ENCODE results near the gene PGM2L1. TPM values are rescaled to one million over a fixed set of nuclear protein-coding genes. Genes with fewer than 3 reads are reported as not detected.

The PGM2L1 gene
- polyA plus RNA-seq, 10 donors, result 3.0 to 6.7 (median 5.4) TPM

DNA sequence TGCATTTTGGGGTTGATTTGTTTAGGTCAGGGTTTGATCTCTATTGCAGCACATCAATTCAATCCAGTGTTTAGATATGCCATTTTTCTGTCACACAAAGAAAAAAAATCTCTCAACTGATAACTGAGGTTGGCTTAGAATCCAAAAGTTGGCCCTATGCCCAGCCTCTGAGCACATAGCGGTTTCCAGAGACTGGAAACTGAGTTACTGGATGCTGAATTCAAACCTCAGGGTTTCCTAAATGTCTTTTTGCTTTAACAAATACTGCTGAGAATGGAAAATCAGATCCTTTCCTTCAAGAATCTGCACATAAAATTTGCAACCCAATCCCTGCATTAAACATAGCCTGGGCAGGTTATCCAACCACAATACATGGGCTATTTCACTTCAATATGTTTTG lies 90.8 kb downstream of the PGM2L1 start:
- DNase-seq, result peak; percentile 37 to 52 (median 42)

DNA sequence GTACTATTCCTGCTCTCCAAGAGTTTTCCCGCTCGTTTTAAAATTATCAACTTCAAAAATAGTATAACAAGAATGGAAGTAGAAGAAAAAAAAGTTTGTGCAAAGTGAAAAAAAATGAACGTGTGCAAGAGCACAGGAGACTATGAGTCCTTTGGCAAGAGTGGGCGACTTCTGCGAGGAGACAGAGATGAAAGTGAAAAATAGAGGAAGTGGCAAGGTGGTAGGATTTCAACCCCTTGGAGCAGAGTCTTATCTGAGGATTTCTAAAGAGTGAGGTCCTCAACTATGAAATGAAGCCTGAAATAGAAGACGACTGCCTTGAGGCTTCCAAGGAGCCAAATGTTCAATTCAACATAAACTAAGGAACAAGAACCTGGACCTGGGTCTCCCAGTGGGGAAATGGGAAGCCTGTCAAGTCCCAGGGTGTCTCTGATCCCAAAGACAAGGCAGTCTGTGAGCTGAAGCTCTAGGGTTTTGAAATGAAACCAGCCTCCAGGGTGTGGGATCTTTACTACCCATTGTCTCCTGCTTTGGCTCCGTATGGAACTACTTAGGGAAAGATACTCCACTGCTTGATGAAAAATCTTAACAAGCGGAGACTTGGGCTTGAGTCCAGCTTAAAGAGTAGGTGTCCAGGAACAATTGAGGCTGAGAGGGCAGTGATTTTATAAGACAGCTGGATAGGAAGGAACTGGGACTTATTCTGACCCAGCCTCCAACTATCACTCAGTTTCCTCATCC lies 91.6 kb downstream of the PGM2L1 start:
- peak in 1 of 3 donors; percentile 14 for DNase-seq

DNA sequence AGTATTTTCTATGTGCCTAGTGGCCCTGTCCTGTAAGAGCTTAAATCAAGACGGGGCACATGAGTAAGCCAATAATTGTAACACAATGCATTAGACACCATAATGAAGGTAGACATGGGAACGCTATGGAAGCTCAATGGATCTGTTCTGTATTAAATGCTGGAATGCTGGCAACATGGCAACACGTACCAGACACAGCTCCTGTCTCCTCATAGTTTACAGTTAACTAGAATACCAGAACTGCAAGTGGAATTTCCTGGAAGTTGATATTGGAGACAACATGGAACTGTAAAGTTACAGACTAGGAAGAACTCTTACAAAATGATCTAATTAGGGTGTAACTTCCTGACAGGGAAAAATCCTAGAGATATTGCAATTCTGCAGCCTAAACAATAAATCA lies 99.2 kb downstream of the PGM2L1 start:
- peak in 1 of 3 donors; percentile 20 for DNase-seq

DNA sequence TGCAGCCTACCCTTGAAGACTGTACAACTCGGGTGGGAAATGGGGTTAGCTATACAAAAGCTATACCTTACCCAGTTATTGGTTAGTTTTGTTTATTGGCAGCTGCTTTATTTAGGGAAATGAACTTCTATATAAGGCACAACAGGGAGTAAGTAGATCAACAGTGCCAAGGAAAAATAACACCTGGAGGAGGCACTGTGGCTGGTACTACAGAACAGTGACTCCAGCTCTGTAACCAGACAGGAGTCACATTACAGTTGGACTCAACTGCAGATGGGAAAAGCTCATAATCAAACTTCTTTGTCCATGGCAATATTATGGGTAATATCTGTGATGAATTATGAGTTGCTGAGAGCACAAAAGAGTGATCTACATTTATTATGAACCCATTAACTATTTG lies 100.7 kb downstream of the PGM2L1 start:
- DNase-seq, result no peak

DNA sequence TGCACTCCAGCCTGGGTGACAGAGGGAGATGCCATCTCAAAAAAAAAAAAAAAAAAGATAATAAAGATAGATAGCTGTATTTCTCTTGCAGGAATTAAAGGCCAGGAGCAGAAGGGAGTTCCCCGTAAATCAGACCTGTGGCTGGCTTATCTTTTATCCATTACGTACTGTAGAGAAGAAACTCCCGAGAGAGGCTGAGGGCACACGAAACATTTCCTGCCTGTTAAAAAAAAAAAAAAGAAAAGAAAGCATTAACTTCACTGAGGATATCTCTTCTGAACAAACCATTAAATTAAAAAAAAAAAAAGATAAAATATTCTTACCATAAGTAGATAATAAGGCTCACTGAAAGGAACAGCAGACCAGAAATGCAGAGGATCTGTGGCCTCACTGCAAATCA lies 109.3 kb downstream of the PGM2L1 start:
- no peak for DNase-seq

DNA sequence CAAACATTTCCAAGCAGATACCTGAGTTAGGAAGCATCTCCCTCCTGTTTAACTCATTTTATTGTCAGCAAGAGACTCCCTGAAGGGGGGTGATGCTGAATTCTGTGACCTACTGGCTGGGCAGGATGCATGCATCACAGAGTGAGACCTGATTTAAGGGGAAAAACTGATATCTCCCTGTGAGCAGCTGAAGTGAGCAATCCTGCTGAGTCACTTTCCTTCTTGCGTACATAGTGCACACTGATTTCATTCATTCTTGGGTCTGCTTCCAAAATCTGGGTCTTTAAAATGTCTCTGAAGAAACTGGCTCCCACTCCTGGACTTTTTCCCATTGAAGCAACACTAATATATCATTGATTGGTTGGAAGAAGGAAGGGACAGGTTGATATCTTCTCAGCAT lies 110.1 kb downstream of the PGM2L1 start:
- DNase-seq, result peak in 1 of 3 donors; percentile 88

DNA sequence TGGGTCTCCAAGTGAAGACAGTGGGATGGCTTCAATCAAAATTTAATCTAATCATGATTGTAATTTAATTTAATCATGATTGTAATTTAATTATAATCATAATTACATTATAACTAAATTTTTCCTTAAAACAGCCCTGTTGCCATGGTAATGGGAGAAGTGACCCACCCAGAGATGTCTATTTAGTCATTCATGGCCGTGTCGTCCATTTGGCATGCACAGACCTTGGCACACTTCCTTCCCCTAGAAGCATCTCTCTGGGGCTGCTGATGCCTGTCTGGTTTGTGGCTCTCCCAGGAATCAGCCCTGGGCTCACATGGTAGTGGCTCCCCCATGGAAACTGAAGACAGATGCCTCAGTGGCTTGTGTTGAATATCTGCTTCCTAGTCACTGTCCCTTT lies 113.8 kb downstream of the PGM2L1 start:
- DNase-seq, result no peak

DNA sequence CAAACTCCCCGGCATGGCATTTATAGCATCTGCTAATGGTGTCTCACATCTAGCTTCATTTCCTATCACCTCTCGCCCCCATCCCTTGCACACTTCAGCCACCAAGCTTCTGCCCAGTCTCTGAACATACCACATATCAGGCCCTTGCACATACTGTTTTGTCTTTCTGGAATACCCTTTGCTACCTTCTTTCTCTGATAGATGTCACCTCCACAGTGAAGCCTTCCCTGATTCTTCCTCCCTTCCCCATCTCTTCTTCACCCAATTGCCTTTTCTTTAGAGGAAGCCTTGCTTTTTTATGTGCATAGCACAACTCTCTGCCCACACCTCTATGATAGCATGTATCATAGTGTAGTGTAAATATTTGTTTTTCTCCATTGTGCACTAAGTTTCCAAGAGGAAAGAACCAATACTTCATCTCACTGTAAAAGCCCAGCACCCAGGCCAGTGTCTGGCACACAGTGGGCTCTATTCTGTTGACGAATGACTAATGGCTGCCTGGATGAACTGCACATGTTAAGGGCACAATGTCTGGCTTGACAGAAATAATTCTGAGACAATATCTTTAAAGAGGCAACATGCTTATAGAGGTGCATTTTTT lies 114.6 kb downstream of the PGM2L1 start:
- DNase-seq, result no peak

DNA sequence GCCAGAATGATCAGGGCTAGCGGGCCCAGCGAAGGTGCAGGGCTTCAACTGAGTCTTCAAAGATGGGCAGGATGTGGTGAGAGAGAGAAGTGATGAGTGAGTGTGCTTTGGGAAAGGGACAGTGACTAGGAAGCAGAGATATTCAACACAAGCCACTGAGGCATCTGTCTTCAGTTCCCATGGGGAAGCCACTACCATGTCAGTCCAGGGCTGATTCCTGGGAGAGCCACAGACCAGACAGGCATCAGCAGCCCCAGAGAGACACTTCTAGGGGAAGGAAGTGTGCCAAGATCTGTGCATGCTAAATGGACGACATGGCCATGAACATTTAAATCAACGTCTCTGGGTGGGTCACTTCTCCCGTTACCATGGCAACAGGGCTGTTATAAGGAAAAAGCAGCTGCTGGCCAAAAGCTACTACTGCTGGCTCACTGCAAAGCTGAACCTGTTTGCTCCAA lies 115.3 kb downstream of the PGM2L1 start:
- DNase-seq, result peak in 1 of 3 donors; percentile 36

DNA sequence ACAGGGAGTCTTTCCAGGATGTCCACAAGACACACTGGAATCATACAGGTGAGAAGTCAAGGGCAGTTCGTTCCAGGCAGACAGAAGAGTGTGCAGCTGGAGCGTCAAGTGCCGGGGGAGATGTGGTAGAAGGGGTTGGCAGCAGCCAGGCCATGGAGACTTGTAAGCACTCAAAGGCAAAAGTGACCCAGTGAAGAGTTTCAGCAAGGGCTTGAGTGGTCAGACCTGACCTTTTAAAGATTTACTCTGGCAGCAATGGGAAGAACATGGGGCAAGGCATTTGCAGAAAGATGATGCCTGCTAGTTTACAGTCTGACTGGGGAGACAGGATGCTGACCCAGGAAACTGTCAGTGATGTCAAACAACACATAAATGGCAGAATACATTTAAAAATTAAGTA lies 115.8 kb downstream of the PGM2L1 start:
- DNase-seq, result no peak

DNA sequence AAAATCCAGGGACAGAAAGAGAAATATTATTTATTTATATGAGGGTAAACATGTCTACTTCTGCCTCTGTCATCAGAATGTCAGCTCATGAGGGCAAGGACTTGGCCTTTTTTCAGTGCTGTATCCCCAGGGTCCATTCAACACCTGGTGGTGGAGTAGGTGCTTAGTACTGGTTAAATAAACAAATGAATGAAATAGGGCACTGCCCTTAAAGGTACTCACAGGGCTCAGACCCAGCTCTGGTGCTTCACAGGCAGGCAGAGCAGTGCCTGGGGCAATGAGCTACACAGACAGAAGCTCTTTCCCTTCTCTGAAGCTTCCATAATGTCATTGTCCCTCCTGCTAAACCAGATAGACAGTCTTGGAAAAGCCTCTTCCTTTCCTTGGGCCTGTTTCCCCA lies 117.7 kb downstream of the PGM2L1 start:
- DNase-seq, result no peak

Other genes with a start within 250 kb of the PGM2L1 start
- 10 to 100 TPM; 14.7 to 25.4 (median 19.3) TPM for gene C2CD3, start 227.4 kb downstream of the PGM2L1 start, polyA plus RNA-seq (ENCODE audit: insufficient read length in 10 of 10)
- 10 to 100 TPM; 35.1 to 54.7 (median 39.1) TPM for gene PPME1, start 227.1 kb downstream of the PGM2L1 start, polyA plus RNA-seq (ENCODE audit: insufficient read length in 10 of 10)
- gene P4HA3, start 86.8 kb downstream of the PGM2L1 start, polyA plus RNA-seq (ENCODE audit: insufficient read length in 10 of 10), result 1 to 10 TPM in 9 of 10 donors, under 1 TPM in 1; 0.88 to 4.1 (median 2.4) TPM
- 1 to 10 TPM; 1.6 to 2.9 (median 2.2) TPM for gene KCNE3, start 69.1 kb upstream of the PGM2L1 start, polyA plus RNA-seq (ENCODE audit: insufficient read length in 10 of 10)
- gene LIPT2, start 95.3 kb upstream of the PGM2L1 start, polyA plus RNA-seq (ENCODE audit: insufficient read length in 10 of 10), result 1 to 10 TPM; 1.1 to 3.2 (median 2.4) TPM
- gene POLD3, start 194.1 kb upstream of the PGM2L1 start, polyA plus RNA-seq (ENCODE audit: insufficient read length in 10 of 10), result 10 to 100 TPM; 11.1 to 20.8 (median 14.4) TPM